ENCODE measurements around the gene PROK2. TPM values are rescaled to one million over a fixed set of nuclear protein-coding genes. Genes with fewer than 3 reads are reported as not detected.

The PROK2 gene
- polyA plus RNA-seq, 1 experiment = not detected

DNA sequence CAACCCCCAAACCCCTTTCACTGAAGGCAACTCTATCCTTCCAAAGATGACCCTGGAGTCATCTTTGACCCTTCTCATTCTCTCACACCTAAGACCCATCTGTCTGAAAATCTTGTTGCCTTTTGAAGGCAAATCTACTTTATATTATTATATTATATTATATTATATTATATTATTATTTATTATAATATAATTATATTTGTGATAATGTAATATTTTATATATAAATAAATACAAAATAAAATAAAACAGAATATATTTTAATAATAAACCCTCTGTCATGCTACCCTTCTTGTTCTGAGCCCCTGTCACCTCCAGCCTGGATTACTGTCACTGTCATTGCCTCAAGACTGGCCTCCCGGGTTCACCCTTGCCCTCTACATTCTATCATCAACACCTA lies 5.0 kb upstream of the PROK2 start:
- no peaks in the 10 kb centered on the region for H3K36me3 ChIP-seq (ENCODE audit: control insufficient read depth, insufficient read depth, low read length)
- peaks cover 11% of the 10 kb centered on the region for H3K27me3 ChIP-seq (ENCODE audit: control insufficient read depth, insufficient read depth, low read length)
- CTCF ChIA-PET = no interaction called here
- no peak for TF ChIP-seq CTCF (IDR thresholded peaks at IDR 0.05; ENCODE audit: insufficient read depth, low read depth, low read length)
- POLR2A ChIA-PET = no interaction called here
- H3K4me3 ChIP-seq (ENCODE audit: low read depth, low read length) = no peak overlapping the region
- DNase-seq (ENCODE audit: low read depth) = no peak

DNA sequence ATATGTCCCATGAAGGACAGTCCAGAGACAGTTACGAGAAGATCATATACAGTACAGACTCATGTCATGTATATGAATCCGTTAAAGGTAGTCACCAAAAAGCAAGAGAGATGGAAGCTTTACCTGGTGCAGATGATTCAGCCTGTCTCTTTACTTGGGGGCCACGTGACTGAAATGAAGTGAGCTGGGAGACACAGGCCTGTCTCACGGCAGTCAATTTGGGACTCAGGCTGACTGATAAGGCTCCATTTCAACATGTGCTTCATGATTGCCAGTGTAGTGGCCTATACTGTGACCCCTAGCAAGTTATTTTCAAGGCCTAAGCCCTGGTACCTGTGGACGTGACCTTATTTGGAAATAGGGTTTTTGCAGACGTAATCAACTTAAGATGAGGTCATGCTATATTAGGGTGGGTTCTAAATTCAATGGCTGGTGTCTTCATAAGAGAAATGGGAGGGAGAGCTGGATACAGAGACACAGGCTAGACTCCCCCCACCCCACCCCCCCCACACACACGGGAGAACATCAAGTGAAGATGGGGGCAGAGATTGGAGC lies 3.0 kb upstream of the PROK2 start:
- POLR2A ChIA-PET = no interaction called here

GRCh38 chr3:71786551-71786950 lies 1.6 kb upstream of the PROK2 start:
- Histone ChIP-seq H3K36me3 (ENCODE audit: control insufficient read depth, insufficient read depth, low read length) (no peaks in the 10 kb centered on the region), H3K27me3 (ENCODE audit: control insufficient read depth, insufficient read depth, low read length) (peaks cover 16% of the 10 kb centered on the region), H3K4me3 (ENCODE audit: low read depth, low read length) (no peak overlapping the region)
- ChIA-PET CTCF (no interaction called here), POLR2A (no interaction called here)
- TF ChIP-seq CTCF (IDR thresholded peaks at IDR 0.05; ENCODE audit: insufficient read depth, low read depth, low read length) = no peak
- DNase-seq (ENCODE audit: low read depth) = no peak

More for the DNA sequence above, 3.0 kb upstream of the PROK2 start:
- CTCF ChIA-PET = no interaction called here
- Histone ChIP-seq H3K27me3 (ENCODE audit: control insufficient read depth, insufficient read depth, low read length) (peaks cover 16% of the 10 kb centered on the region), H3K36me3 (ENCODE audit: control insufficient read depth, insufficient read depth, low read length) (no peaks in the 10 kb centered on the region), H3K4me3 (ENCODE audit: low read depth, low read length) (no peak overlapping the region)
- DNase-seq (ENCODE audit: low read depth) = no peak
- TF ChIP-seq CTCF (IDR thresholded peaks at IDR 0.05; ENCODE audit: insufficient read depth, low read depth, low read length) = no peak

GRCh38 chr3:71786217-71786549 lies 1.2 kb upstream of the PROK2 start:
- POLR2A ChIA-PET = no interaction called here
- CTCF ChIA-PET = no interaction called here
- peaks cover 16% of the 10 kb centered on the region for H3K27me3 ChIP-seq (ENCODE audit: control insufficient read depth, insufficient read depth, low read length)
- H3K36me3 ChIP-seq (ENCODE audit: control insufficient read depth, insufficient read depth, low read length) = no peaks in the 10 kb centered on the region
- no peak for TF ChIP-seq CTCF (IDR thresholded peaks at IDR 0.05; ENCODE audit: insufficient read depth, low read depth, low read length)
- H3K4me3 ChIP-seq (ENCODE audit: low read depth, low read length) = no peak overlapping the region
- no peak for DNase-seq (ENCODE audit: low read depth)

DNA sequence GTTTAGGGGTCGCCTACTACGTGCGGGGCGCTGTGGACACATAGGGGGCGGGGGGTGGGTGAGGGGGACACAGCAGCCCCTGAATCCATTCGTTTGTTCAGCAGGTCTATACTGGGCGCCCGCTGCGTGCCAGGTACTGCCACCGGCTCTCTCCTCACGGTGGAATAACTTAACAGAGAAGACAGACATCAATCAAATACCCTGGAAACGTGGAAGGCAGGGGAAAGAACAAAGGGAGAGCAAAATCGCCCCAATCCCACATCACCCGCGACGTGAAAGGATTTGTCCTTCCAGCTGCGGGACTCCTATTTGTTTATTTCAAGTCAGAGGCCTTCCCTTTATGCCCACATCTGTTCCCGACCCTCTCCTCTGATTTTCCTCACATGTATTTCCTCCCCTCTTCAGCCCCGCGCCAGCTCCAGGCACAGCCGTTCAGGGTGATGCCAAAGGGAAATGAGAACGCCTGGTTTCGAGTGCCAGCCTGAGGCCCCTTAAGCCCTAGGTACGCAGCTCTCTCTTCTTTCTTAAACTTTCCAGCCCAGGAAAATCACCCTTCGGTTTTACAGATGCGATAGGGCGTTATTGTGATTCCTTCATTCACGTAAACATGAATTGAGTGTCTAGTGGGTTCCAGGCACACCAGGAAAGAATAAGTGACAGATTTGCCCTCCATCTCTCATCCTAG lies 726 bp upstream of the PROK2 start:
- DNase-seq (ENCODE audit: low read depth) = no peak
- POLR2A ChIA-PET = no interaction called here
- CTCF ChIA-PET = no interaction called here

More for the DNA sequence above, 726 bp upstream of the PROK2 start:
- TF ChIP-seq CTCF (IDR thresholded peaks at IDR 0.05; ENCODE audit: insufficient read depth, low read depth, low read length) = no peak
- Histone ChIP-seq H3K4me3 (ENCODE audit: low read depth, low read length) (no peak overlapping the region), H3K27me3 (ENCODE audit: control insufficient read depth, insufficient read depth, low read length) (peaks cover 16% of the 10 kb centered on the region), H3K36me3 (ENCODE audit: control insufficient read depth, insufficient read depth, low read length) (no peaks in the 10 kb centered on the region)
